Measurements from ENCODE around the gene CCNY.

Gene CCNY

GRCh38 chr10:35562427-35562826 is 226.1 kb downstream of the CCNY start:
- DNase-seq (ENCODE audit: low read depth): no peak

- DNase-seq (ENCODE audit: low read depth): no peak
Observed at GRCh38 chr10:35563261-35563891, 227.1 kb downstream of the CCNY start.

GRCh38 chr10:35564341-35564968 is 228.1 kb downstream of the CCNY start:
- no peak for DNase-seq (ENCODE audit: low read depth)

- no peak for DNase-seq (ENCODE audit: low read depth)
Observed at GRCh38 chr10:35565602-35566081, 229.3 kb downstream of the CCNY start.

GRCh38 chr10:35567951-35568350 is 231.6 kb downstream of the CCNY start:
- no peak for DNase-seq (ENCODE audit: low read depth)

- no peak for DNase-seq (ENCODE audit: low read depth)
Observed at GRCh38 chr10:35568483-35569015, 232.2 kb downstream of the CCNY start.

GRCh38 chr10:35569111-35569707 is 232.9 kb downstream of the CCNY start:
- DNase-seq (ENCODE audit: low read depth): no peak

GRCh38 chr10:35569836-35570235 is 233.5 kb downstream of the CCNY start:
- DNase-seq (ENCODE audit: low read depth): no peak

GRCh38 chr10:35570397-35570796 is 234.1 kb downstream of the CCNY start:
- no peak for DNase-seq (ENCODE audit: low read depth)

- DNase-seq (ENCODE audit: low read depth): no peak
Observed at GRCh38 chr10:35572583-35572982, 236.3 kb downstream of the CCNY start.

GRCh38 chr10:35573796-35574195 is 237.5 kb downstream of the CCNY start:
- DNase-seq (ENCODE audit: low read depth): no peak

- DNase-seq (ENCODE audit: low read depth): peak; percentile 75
Observed at GRCh38 chr10:35574924-35575352, 238.6 kb downstream of the CCNY start.

- DNase-seq (ENCODE audit: low read depth): no peak
Observed at GRCh38 chr10:35575640-35576039, 239.3 kb downstream of the CCNY start.

- DNase-seq (ENCODE audit: low read depth): no peak
Observed at GRCh38 chr10:35576730-35577129, 240.4 kb downstream of the CCNY start.

GRCh38 chr10:35577926-35578617 is 241.8 kb downstream of the CCNY start:
- no peak for DNase-seq (ENCODE audit: low read depth)

- no peak for DNase-seq (ENCODE audit: low read depth)
Observed at GRCh38 chr10:35578618-35578956, 242.3 kb downstream of the CCNY start.

GRCh38 chr10:35579116-35579515 is 242.8 kb downstream of the CCNY start:
- DNase-seq (ENCODE audit: low read depth): no peak

GRCh38 chr10:35579726-35580422 is 243.6 kb downstream of the CCNY start:
- DNase-seq (ENCODE audit: low read depth): no peak

GRCh38 chr10:35580423-35580770 is 244.1 kb downstream of the CCNY start:
- no peak for DNase-seq (ENCODE audit: low read depth)

- DNase-seq (ENCODE audit: low read depth): no peak
Observed at GRCh38 chr10:35581655-35582054, 245.3 kb downstream of the CCNY start.

- DNase-seq (ENCODE audit: low read depth): no peak
Observed at GRCh38 chr10:35584946-35585345, 248.6 kb downstream of the CCNY start.

- no peak for DNase-seq (ENCODE audit: low read depth)
Observed at GRCh38 chr10:35585356-35585755, 249.0 kb downstream of the CCNY start.

Data from HS-27A (cell line).